MM.1S (cell line): ENCODE data around the gene ATG2B.

Experiments used
- CTCF ChIP-seq: fragments of 300-600 bp; sonication (generic); IDR thresholded peaks from 2 replicates; pipeline ENCODE4 v1.5.1; 2016; ENCODE audit warnings: antibody characterized with exemption, low read length, mixed read lengths
- EZH2 ChIP-seq: fragments of 300-600 bp; sonication (generic); optimal IDR thresholded peaks from 2 replicates; pipeline ENCODE3; 2017; ENCODE audit warnings: low read depth, mild to moderate bottlenecking, antibody characterized with exemption, low read length, mixed read lengths
- EZH2phosphoT487 ChIP-seq: fragments of 300-600 bp; sonication (generic); IDR thresholded peaks from 2 replicates; pipeline ENCODE4 v1.6.1; 2018; ENCODE audit warnings: antibody characterized with exemption, low read length

DNA sequence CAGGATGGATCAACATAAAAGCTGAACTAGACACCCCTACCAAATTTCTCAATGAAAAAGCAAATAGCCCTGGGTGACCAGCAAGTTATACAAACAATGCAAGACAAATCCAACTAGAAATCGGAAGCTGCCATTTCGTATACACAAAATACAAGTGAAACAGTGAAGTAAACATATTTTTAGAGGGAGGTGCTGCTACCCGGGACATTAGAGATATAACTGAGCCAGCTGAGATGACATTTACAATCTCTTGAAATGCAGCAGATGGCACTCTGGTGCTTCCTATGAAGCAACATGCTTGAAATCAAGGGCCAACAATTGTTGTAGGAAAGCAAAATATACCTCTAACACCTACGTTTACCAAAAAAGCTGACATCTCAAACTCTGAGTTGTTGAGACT, 81.7 kb downstream of the ATG2B start:
- no peak for TF ChIP-seq CTCF
- TF ChIP-seq EZH2 = no peak
- TF ChIP-seq EZH2phosphoT487 = no peak
